ENCODE results near the gene KMT2C. TPM values are rescaled to one million over a fixed set of nuclear protein-coding genes. Genes with fewer than 3 reads are reported as not detected.
A peak's percentile ranks its signal among the peaks of the same experiment; 100 is the strongest.

The KMT2C gene
- total RNA-seq, 1 donor from 2014 or later: 54.7 TPM

- TF ChIP-seq CTCF (conservative IDR thresholded peaks at IDR 0.05): no peak
- Mint-ChIP-seq H3K9me3 (peaks cover 12% of the 10 kb centered on the region), H3K36me3 (ENCODE audit: low read depth) (peaks cover 27% of the 10 kb centered on the region), H3K27ac (ENCODE audit: unreplicated experiment) (no peak overlapping the region), H3K4me3 (no peak overlapping the region), H3K4me1 (peaks cover 5% of the 10 kb centered on the region), H3K27me3 (ENCODE audit: low read depth) (no peaks in the 10 kb centered on the region)
- DNase-seq (ENCODE audit: low read depth, low spot score): no peak
Measured at GRCh38 chr7:152347888-152348287, 87.9 kb downstream of the KMT2C start.

GRCh38 chr7:152344253-152344652 is 91.5 kb downstream of the KMT2C start:
- no peak for TF ChIP-seq CTCF (conservative IDR thresholded peaks at IDR 0.05)
- Mint-ChIP-seq H3K9me3 (peaks cover 12% of the 10 kb centered on the region), H3K4me3 (no peak overlapping the region), H3K27me3 (ENCODE audit: low read depth) (no peaks in the 10 kb centered on the region), H3K36me3 (ENCODE audit: low read depth) (peaks cover 22% of the 10 kb centered on the region), H3K27ac (ENCODE audit: unreplicated experiment) (no peak overlapping the region), H3K4me1 (peaks cover 4% of the 10 kb centered on the region)
- no peak for DNase-seq (ENCODE audit: low read depth, low spot score)

GRCh38 chr7:152342796-152343195 is 93.0 kb downstream of the KMT2C start:
- peaks cover 11% of the 10 kb centered on the region for H3K36me3 Mint-ChIP-seq (ENCODE audit: low read depth)
- peaks cover 5% of the 10 kb centered on the region for H3K9me3 Mint-ChIP-seq
- DNase-seq (ENCODE audit: low read depth, low spot score): no peak
- no peak overlapping the region for H3K4me3 Mint-ChIP-seq
- peaks cover 4% of the 10 kb centered on the region for H3K4me1 Mint-ChIP-seq
- no peak overlapping the region for H3K27ac Mint-ChIP-seq (ENCODE audit: unreplicated experiment)
- no peak for TF ChIP-seq CTCF (conservative IDR thresholded peaks at IDR 0.05)
- H3K27me3 Mint-ChIP-seq (ENCODE audit: low read depth): no peaks in the 10 kb centered on the region

GRCh38 chr7:152341914-152342236 is 93.9 kb downstream of the KMT2C start:
- no peaks in the 10 kb centered on the region for H3K27me3 Mint-ChIP-seq (ENCODE audit: low read depth)
- no peaks in the 10 kb centered on the region for H3K9me3 Mint-ChIP-seq
- DNase-seq (ENCODE audit: low read depth, low spot score): no peak
- H3K36me3 Mint-ChIP-seq (ENCODE audit: low read depth): peaks cover 4% of the 10 kb centered on the region
- H3K4me1 Mint-ChIP-seq: peaks cover 4% of the 10 kb centered on the region
- no peak overlapping the region for H3K27ac Mint-ChIP-seq (ENCODE audit: unreplicated experiment)
- no peak for TF ChIP-seq CTCF (conservative IDR thresholded peaks at IDR 0.05)
- no peak overlapping the region for H3K4me3 Mint-ChIP-seq

GRCh38 chr7:152341039-152341913 is 94.5 kb downstream of the KMT2C start:
- H3K4me3 Mint-ChIP-seq: no peak overlapping the region
- TF ChIP-seq CTCF (conservative IDR thresholded peaks at IDR 0.05): peak; percentile 60
- DNase-seq (ENCODE audit: low read depth, low spot score): no peak
- no peaks in the 10 kb centered on the region for H3K27me3 Mint-ChIP-seq (ENCODE audit: low read depth)
- peaks cover 3% of the 10 kb centered on the region for H3K36me3 Mint-ChIP-seq (ENCODE audit: low read depth)
- peaks cover 4% of the 10 kb centered on the region for H3K4me1 Mint-ChIP-seq
- H3K27ac Mint-ChIP-seq (ENCODE audit: unreplicated experiment): no peak overlapping the region
- no peaks in the 10 kb centered on the region for H3K9me3 Mint-ChIP-seq
